GM12892 (cell line): ENCODE data around the gene ZC3H12C.

Experiments used
- DNase-seq: peaks from one replicate; pipeline ENCODE4 v3.0.0; 2011; ENCODE audit not compliant: insufficient read length
- FAIRE-seq: peaks from 2 replicates; lab custom pipeline; 2011; peaks lifted over from hg19 to GRCh38; lab: Jason Lieb, UNC
- POLR2A ChIP-seq: IDR thresholded peaks from 2 replicates; pipeline ENCODE4 v1.6.1; 2011; ENCODE audit warnings: low read depth, low read length, control low read depth
- POLR2AphosphoS5 ChIP-seq: IDR thresholded peaks from 2 replicates; pipeline ENCODE4 v1.6.1; 2011; ENCODE audit warnings: low read depth, low read length, control low read depth
- TAF1 ChIP-seq: IDR thresholded peaks from 2 replicates; pipeline ENCODE4 v1.6.1; 2011; ENCODE audit warnings: low read depth, mild to moderate bottlenecking, control low read depth, low read length, borderline replicate concordance

ZC3H12C gene

DNA sequence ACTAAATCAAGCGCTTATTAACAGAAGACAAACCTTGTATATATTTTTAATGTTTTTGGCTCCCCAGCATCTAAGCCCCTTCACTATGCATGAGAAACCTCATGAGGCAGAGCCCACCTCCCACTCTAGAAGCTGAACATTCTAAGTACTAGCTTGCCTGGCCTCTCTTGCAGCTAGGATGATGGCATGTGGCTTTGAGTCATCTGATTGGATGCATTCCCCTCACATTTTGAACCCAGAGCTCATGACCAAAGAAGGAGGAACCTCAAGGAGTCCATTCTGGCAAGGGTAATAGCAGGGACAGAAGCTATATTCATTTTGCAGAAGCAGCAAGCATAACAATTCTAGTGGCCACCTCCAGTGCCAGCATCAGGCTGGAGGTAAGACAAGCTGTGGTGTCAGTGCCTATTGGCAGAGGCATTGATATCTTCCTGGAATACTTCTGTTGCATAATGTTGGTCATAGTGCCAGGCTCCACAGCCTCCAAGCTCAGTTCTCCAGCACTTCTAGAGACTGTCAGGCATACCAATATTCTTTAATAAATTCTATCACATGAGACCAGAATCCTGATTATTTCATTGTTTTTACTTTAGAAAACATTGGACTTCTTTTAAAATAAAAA is 14.2 kb upstream of the ZC3H12C start:
- FAIRE-seq (peak; percentile 73), DNase-seq (no peak)
- TF ChIP-seq POLR2AphosphoS5, result no peak
- no peak for TF ChIP-seq POLR2A
- TF ChIP-seq TAF1, result no peak

DNA sequence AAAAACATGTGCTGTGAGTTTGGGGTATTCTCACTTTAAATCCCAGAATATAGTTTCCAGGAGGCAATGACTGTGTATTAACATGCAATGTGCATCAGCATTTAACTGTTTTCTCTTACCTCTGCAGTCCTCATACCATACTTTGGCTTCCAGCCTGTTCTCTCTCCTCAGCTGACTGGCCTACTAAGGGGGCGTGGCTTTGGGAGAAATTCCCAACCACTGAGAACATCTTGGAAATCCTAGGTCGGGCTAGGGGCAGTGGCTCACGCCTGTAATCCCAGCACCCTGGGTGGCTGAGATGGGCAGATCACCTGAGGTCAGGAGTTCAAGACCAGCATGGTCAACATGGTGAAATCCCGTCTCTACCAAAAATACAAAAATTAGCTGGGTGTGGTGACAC is 13.5 kb upstream of the ZC3H12C start:
- FAIRE-seq (no peak), DNase-seq (no peak)
- TF ChIP-seq TAF1 (no peak), POLR2A (no peak), POLR2AphosphoS5 (no peak)

DNA sequence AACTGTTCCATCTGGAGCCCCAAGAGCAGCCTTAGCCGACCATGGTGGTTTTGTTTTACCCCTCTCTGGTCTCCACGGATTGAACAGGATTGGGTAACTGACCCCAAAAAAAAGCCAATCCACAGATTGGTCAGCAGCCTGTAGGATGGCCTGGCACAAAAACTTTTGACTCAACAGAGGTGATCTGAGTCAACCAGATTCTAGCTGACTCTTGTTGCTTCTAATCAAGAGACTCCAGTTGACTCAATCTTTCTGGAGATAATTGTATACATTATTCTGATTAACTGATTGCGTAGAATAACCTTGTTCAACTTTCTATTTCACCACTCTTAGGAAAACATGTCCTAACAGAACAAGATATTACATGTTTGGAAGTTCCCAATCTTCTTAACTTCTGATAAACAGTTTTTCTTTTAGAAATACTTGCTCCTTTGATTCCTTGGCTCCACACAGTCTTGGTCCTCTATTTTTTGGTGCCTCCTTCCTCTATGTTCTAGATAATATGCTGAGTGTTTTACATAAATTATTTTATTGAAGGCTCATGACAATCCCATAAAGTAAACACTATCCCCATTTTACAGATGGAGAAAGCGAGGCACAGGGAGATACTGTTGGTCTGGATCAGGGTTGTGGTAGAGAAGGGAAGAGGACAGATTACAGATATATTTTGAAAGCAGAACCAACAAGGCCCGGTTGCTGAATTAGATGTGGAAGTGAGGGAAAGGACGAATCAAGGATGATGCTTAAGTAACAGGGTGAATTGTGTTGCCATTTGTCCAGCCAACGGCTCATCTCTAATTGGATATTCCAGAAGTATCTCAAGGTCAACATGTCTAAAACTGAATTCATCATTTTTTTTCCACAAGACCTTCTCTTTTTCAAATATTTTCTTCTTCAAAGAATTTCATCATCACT is 11.5 kb upstream of the ZC3H12C start:
- FAIRE-seq (peak; percentile 92), DNase-seq (no peak)
- TF ChIP-seq TAF1, result 0 out of 2 replicates have a peak, but pooled peaks have one; percentile 18
- no peak for TF ChIP-seq POLR2AphosphoS5
- TF ChIP-seq POLR2A, result no peak

DNA sequence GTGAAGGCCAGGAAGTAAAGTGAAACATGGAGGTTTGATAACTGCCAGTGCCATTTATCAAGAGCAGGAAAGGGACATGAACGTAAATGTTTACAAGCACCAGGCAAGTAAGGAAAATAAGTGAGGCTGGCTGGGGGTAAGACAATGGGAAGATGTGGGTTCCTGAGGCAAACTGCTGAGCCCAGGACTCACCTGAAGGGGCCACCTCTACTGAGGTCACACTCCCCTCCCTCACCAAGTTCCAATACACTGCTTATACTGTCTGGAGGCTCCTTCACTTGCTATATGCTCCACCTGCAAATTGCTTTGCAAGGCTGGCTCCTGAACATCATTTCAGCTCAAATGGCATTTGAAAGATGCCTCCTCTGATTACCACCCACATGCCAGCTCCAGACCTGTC is 10.3 kb upstream of the ZC3H12C start:
- FAIRE-seq (no peak), DNase-seq (no peak)
- TF ChIP-seq POLR2AphosphoS5 (no peak), TAF1 (no peak)

DNA sequence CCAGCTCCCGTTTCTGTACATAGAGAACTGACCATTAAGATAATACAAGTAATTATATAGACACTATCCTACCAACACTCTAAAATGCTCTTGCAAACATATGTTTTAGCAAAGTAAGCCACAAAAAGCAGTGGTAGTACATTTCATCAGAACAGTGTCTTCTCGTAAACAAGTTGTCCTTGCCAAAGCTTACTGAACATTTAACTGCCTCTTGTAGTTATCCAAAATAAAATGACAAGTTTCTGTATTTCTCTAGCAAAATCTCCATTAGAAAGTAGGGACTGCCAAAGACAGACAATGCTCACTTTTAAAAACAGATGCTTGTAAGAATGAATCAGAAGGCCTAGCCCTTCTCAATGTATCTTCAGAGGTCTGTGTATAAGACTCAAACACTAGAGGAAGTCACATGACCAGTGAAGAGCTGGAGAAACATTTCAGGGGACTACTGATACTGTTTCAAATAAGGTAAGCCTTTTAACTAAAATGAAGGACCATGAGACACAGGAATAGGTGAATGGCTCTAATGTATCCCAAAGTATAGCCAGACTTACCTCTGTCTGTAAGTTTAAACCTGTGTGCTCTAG is 7.8 kb upstream of the ZC3H12C start:
- no peak for DNase-seq
- peak; percentile 80 for FAIRE-seq
- TF ChIP-seq TAF1 (no peak), POLR2A (no peak), POLR2AphosphoS5 (no peak)

DNA sequence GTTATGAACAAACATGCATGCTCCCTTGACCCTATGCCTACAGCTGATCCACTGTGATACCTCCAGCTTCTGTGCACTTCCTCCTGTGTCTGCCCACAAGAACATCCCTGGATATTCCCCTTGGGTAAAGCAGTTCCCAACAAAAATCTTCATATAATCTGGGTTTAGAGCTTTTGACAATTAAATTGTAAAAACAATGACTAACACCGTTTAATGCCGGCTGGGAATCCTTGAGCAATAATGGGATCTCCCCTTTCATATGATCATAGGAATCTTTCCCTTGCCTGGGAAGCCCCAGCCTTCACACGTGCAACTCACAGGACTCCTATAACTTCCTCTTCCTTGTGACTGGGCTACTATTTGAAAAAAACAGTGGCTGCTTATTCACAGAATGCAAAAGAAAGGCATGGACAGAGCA is 6.3 kb upstream of the ZC3H12C start:
- no peak for FAIRE-seq
- TF ChIP-seq TAF1 (no peak), POLR2A (no peak), POLR2AphosphoS5 (no peak)
- no peak for DNase-seq

DNA sequence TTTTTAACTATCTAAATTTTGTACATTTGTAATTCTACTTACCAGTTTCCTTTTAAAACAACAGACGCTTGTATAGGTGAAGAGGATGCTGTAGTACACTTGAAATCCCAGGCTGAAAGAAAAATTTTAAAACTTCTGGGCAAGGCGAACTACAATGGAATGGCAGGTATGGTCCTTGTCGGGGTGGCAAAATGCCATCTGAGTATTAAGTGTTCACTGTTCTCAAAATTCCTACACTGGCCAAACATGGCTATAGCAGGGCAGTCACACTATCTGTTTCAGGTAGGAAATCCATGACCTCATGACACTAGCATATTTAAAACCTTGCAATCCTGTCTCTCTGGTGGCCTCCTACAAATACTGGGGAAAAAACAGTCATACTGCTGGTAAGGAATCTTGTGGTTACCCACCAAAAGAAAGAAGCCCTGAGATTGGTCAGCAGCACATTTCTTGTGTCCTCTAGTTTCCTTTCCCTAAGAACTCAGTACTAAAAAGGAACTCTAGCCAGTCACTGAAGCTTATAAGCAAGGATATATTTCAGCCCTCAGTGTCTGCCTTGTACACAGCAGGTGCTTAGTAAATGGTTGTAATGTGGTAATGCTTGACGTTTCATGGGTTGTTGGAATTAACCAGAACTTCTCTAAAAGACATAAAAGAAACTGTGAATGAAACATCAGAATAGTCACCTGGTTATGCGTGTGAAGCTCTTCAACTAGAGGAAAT is 5.2 kb upstream of the ZC3H12C start:
- TF ChIP-seq TAF1, result no peak
- no peak; the same call in 1 of the 2 replicates for TF ChIP-seq POLR2A
- TF ChIP-seq POLR2AphosphoS5, result no peak
- FAIRE-seq (peak; percentile 87), DNase-seq (no peak)

DNA sequence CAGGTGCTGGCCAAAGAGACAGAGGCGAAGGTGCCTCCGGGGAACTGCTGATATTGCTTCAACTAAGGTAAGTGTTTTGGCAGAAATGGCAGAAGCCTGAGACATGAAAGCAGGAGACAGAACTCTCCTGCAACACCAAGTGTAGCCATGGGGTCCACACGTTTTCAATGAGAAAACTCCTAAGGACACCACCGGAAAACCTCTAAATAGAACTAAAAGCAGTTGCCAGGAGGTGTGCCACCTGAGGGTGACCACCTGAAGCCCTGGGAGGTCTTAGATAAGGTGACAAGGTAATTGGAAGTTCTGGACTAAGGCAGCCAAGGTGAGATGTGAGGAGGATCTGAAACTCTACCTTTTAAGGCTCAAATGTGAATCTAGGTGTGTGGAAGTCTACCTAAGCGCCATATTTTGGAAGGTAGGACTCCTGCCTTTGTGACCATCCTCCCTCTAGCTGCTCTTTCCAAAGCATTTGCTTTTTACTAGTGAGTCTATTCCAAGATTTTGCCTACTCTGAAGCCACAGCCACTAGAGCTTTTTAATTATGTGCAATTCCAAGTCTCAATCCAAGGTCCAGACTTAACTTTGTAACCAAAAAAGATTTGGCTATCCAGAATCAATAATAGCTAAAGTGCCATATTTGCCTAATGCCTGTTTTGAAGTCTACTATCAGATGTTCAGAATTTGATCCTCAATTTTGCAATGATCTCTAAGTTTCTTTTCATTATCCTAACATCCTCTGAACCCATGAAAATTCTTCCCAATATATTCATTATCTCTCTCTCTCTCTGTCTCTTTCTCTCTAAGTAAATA is 4.5 kb upstream of the ZC3H12C start:
- TF ChIP-seq POLR2AphosphoS5 (peak; percentile 65), POLR2A (no peak; the same call in 1 of the 2 replicates), TAF1 (no peak)
- no peak for DNase-seq
- FAIRE-seq, result peak; percentile 30

DNA sequence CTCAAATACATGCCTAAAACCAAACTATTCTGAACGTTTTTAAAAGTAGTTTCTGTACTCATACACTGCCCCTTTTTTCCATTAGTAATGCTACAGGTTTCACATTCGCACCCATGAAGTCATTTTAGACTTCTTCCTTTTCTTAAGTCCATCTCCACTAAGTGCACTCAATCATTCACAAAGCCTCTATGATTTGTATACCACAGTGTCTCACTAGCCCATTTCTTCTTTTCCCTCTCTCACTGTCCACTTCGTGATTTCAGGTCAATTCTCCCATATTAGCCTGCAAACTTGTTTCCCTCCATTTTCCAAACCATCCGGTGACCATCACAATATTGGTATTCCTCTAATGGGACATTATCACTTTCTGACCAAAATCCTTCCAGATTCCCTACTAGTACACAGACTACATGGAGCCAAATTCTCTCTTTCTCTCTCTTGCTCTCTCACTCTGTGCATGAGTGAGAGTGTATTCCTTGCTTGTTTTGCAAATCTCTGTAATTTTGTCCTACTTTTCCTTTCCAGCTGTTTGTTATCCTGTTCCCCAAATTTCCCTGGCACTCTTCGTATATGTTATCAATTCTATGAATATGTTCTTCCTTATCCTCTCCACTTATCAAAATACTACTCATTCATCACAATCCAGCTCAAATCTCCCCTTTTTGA is 3.4 kb upstream of the ZC3H12C start:
- FAIRE-seq, result peak; percentile 81
- DNase-seq, result no peak
- TF ChIP-seq POLR2A (0 out of 2 replicates have a peak, but pooled peaks have one; percentile 39), TAF1 (no peak), POLR2AphosphoS5 (peak; percentile 72; the same call in 1 of the 2 replicates)
